Lower lobe of right lung (tissue), 2 donors: ENCODE results near the gene MYL3. TPM values are rescaled to one million over a fixed set of nuclear protein-coding genes. Genes with fewer than 3 reads are reported as not detected.
A peak's percentile ranks its signal among the peaks of the same experiment; 100 is the strongest.

Source experiments
- ATAC-seq, 2 donors: fragments of 200-7000 bp; cut with Tn5 transposase; one replicate each; pipeline ENCODE4 v1.9.1; 2020 to 2022; ENCODE audit warnings: mild to moderate bottlenecking in 2 of 2, moderate library complexity in 2 of 2
- DNase-seq: peaks from one replicate; pipeline ENCODE4 v3.0.0-alpha.2; 2020
- H3K27ac ChIP-seq: fragments of 200-600 bp; one replicate; pipeline ENCODE4 v1.8.0; 2022
- H3K27me3 ChIP-seq: fragments of 200-600 bp; one replicate; pipeline ENCODE4 v1.8.0; 2022; ENCODE audit warnings: low read depth
- H3K36me3 ChIP-seq: fragments of 200-600 bp; one replicate; pipeline ENCODE4 v1.8.0; 2022; ENCODE audit warnings: mild to moderate bottlenecking
- H3K4me1 ChIP-seq: fragments of 200-600 bp; one replicate; pipeline ENCODE4 v1.8.0; 2022
- H3K4me3 ChIP-seq: fragments of 200-600 bp; one replicate; pipeline ENCODE4 v1.8.0; 2022; ENCODE audit warnings: mild to moderate bottlenecking
- H3K9me3 ChIP-seq: fragments of 200-600 bp; one replicate; pipeline ENCODE4 v1.8.0; 2022
- CTCF ChIP-seq: fragments of 200-600 bp; IDR thresholded peaks from one replicate; pipeline ENCODE4 v1.8.0; 2022; ENCODE audit warnings: antibody characterized with exemption, mild to moderate bottlenecking
- intact Hi-C: fragments of 100-400 bp; cut with DNase I; formaldehyde crosslinking; loops from one replicate; pipeline ENCODE4 v1.11.0; 2022
- total RNA-seq: library from RNA; stranded (reverse); fragmentation: NEBNext Ultra II Directional; extraction: Animal tissue kit (Norgen Biotek cat#: 25700); gene quantifications from one replicate; pipeline ENCODE4 v1.2.1, GENCODE V29; 2021
- donor health status: DM: no; HTN: yes; CAD: no; lungs with severe emphysema.

The MYL3 gene
- total RNA-seq, 1 donor from 2014 or later, result 2.0 TPM

GRCh38 chr3:46894256-46894655, 31.0 kb upstream of the MYL3 start:
- no peak overlapping the region for H3K4me3 ChIP-seq

GRCh38 chr3:46893763-46894162, 30.5 kb upstream of the MYL3 start:
- no peak overlapping the region for H3K27ac ChIP-seq
- peaks cover 17% of the 10 kb centered on the region for H3K27me3 ChIP-seq
- intact Hi-C loops, result loop anchor here (10.0 kb wide), 1 partner anchor 189 kb away; the partner anchor contains the start of gene TMIE

More at GRCh38 chr3:46894256-46894655, 31.0 kb upstream of the MYL3 start:
- no peak for TF ChIP-seq CTCF
- Histone ChIP-seq H3K27ac (no peak overlapping the region), H3K9me3 (no peaks in the 10 kb centered on the region), H3K27me3 (peaks cover 22% of the 10 kb centered on the region), H3K4me1 (peaks cover 33% of the 10 kb centered on the region), H3K36me3 (no peaks in the 10 kb centered on the region)
- intact Hi-C loops, result loop anchor here (10.0 kb wide), 1 partner anchor 189 kb away; the partner anchor contains the start of gene TMIE
- ATAC-seq (no peak), DNase-seq (peak; percentile 21)

GRCh38 chr3:46893146-46893748, 30.0 kb upstream of the MYL3 start:
- Histone ChIP-seq H3K4me1 (peaks cover 25% of the 10 kb centered on the region), H3K9me3 (no peaks in the 10 kb centered on the region), H3K27me3 (peaks cover 12% of the 10 kb centered on the region), H3K36me3 (no peaks in the 10 kb centered on the region), H3K27ac (no peak overlapping the region), H3K4me3 (no peak overlapping the region)
- ATAC-seq (no peak), DNase-seq (peak; percentile 37)
- intact Hi-C loops, result loop anchor here (10.0 kb wide), 1 partner anchor 188 kb away; the partner anchor contains the start of gene TMIE
- no peak for TF ChIP-seq CTCF

More at GRCh38 chr3:46893763-46894162, 30.5 kb upstream of the MYL3 start:
- H3K4me1 ChIP-seq, result peaks cover 29% of the 10 kb centered on the region
- no peaks in the 10 kb centered on the region for H3K9me3 ChIP-seq
- DNase-seq (peak; percentile 35), ATAC-seq (no peak)
- no peak for TF ChIP-seq CTCF
- no peaks in the 10 kb centered on the region for H3K36me3 ChIP-seq
- H3K4me3 ChIP-seq, result no peak overlapping the region

- intact Hi-C loops, result loop anchor here (10.0 kb wide), 1 partner anchor 188 kb away; the partner anchor contains the start of gene TMIE
- Histone ChIP-seq H3K36me3 (no peaks in the 10 kb centered on the region), H3K9me3 (no peaks in the 10 kb centered on the region), H3K4me1 (peaks cover 25% of the 10 kb centered on the region), H3K4me3 (peak overlapping the region; percentile 52), H3K27me3 (peaks cover 7% of the 10 kb centered on the region), H3K27ac (no peak overlapping the region)
- peak; percentile 20 for TF ChIP-seq CTCF
- DNase-seq, result peak; percentile 85
- ATAC-seq, result peak; percentile 86 to 91
Measured at GRCh38 chr3:46892285-46893145, 29.3 kb upstream of the MYL3 start.

- DNase-seq, result no peak
- ATAC-seq, result no peak
- Histone ChIP-seq H3K9me3 (no peaks in the 10 kb centered on the region), H3K4me1 (peaks cover 25% of the 10 kb centered on the region), H3K27me3 (peaks cover 7% of the 10 kb centered on the region), H3K36me3 (no peaks in the 10 kb centered on the region), H3K4me3 (no peak overlapping the region), H3K27ac (no peak overlapping the region)
- no peak for TF ChIP-seq CTCF
- intact Hi-C loops, result loop anchor here (10.0 kb wide), 1 partner anchor 186 kb away; the partner anchor contains the start of gene TMIE
Measured at GRCh38 chr3:46891132-46891531, 27.9 kb upstream of the MYL3 start.
